ENCODE results near the gene TAAR9. TPM values are rescaled to one million over a fixed set of nuclear protein-coding genes. Genes with fewer than 3 reads are reported as not detected.

Gene TAAR9
- total and polyA plus RNA-seq, 2 donors (not counting 1 experiment from before 2014, with no cell fraction given), result not detected

GRCh38 chr6:132548746-132549463, 10.8 kb downstream of the TAAR9 start:
- H3K4me3 ChIP-seq (ENCODE audit: control extremely low read depth in 1 of 5, extremely low read depth in 1 of 5, insufficient read depth in 1 of 5, low read depth in 2 of 5, low read length in 4 of 5), result no peak overlapping the region
- ChIA-PET POLR2A (no interaction called here), CTCF (no interaction called here)
- H2AFZ ChIP-seq (ENCODE audit: insufficient read depth, low read depth, low read length, poor library complexity, severe bottlenecking), result no peak overlapping the region
- intact Hi-C loops (cut with micrococcal nuclease), result no loop called here
- 91% methylated on average over 4 of the region's 4 CpGs for WGBS (ENCODE audit: insufficient coverage)
- H3K79me2 ChIP-seq (ENCODE audit: control insufficient read depth, insufficient read depth, low read length), result no peaks in the 10 kb centered on the region
- no peak overlapping the region for H3K4me3 Mint-ChIP-seq
- TF ChIP-seq EZH2 (IDR thresholded peaks at IDR 0.05; ENCODE audit: borderline replicate concordance, insufficient read depth, low read depth, low read length, poor library complexity, severe bottlenecking) (no peak), CTCF (IDR thresholded peaks at IDR 0.05) (no peak)
- ATAC-seq (ENCODE audit: low read depth) (no peak), DNase-seq (no peak)
- H3K4me1 Mint-ChIP-seq, result peaks cover 3% of the 10 kb centered on the region
- H3K4me2 ChIP-seq (replicated peaks; ENCODE audit: low read depth, low read length, poor library complexity, severe bottlenecking), result no peak overlapping the region
- peaks cover 0 to 2% of the 10 kb centered on the region in 2 donors for H3K4me1 ChIP-seq (ENCODE audit: control insufficient read depth in 2 of 2, insufficient read depth in 2 of 2, low read length in 2 of 2)
- H3K27me3 ChIP-seq (replicated peaks in 1 of 4; ENCODE audit: control extremely low read depth in 1 of 4, control insufficient read depth in 3 of 4, insufficient read depth in 4 of 4, low read length in 3 of 4), result peaks cover 0 to 3% (median 0%) of the 10 kb centered on the region in 4 experiments
- H3K27ac ChIP-seq (ENCODE audit: low read length in 2 of 2), result no peak overlapping the region
- H3K9ac ChIP-seq (ENCODE audit: low read length), result no peak overlapping the region
- no peaks in the 10 kb centered on the region for H3K9me3 Mint-ChIP-seq (ENCODE audit: insufficient read depth)
- H3K36me3 ChIP-seq (replicated peaks in 1 of 2; ENCODE audit: control extremely low read depth in 1 of 2, control insufficient read depth in 1 of 2, extremely low read depth in 1 of 2, insufficient read depth in 2 of 2, low read length in 1 of 2), result no peaks in the 10 kb centered on the region
- no peaks in the 10 kb centered on the region for H4K20me1 ChIP-seq (ENCODE audit: control insufficient read depth, insufficient read depth, low read length, poor library complexity, severe bottlenecking)
- H3K27me3 Mint-ChIP-seq, result peaks cover 14% of the 10 kb centered on the region
- no peaks in the 10 kb centered on the region for H3K9me3 ChIP-seq (ENCODE audit: control extremely low read depth in 1 of 3, control insufficient read depth in 2 of 3, insufficient read depth in 1 of 3, low read length in 2 of 3)
- H3K27ac Mint-ChIP-seq, result no peak overlapping the region

GRCh38 chr6:132551214-132551613, 13.1 kb downstream of the TAAR9 start:
- Histone ChIP-seq H3K4me2 (replicated peaks; ENCODE audit: low read depth, low read length, poor library complexity, severe bottlenecking) (no peak overlapping the region), H3K4me3 (ENCODE audit: control extremely low read depth in 1 of 5, extremely low read depth in 1 of 5, insufficient read depth in 1 of 5, low read depth in 2 of 5, low read length in 4 of 5) (no peak overlapping the region), H3K27ac (ENCODE audit: low read length in 2 of 2) (no peak overlapping the region), H2AFZ (ENCODE audit: insufficient read depth, low read depth, low read length, poor library complexity, severe bottlenecking) (no peak overlapping the region), H3K9ac (ENCODE audit: low read length) (no peak overlapping the region), H4K20me1 (ENCODE audit: control insufficient read depth, insufficient read depth, low read length, poor library complexity, severe bottlenecking) (no peaks in the 10 kb centered on the region), H3K27me3 (replicated peaks in 1 of 4; ENCODE audit: control extremely low read depth in 1 of 4, control insufficient read depth in 3 of 4, insufficient read depth in 4 of 4, low read length in 3 of 4) (peaks cover 0 to 3% (median 0%) of the 10 kb centered on the region in 4 experiments), H3K79me2 (ENCODE audit: control insufficient read depth, insufficient read depth, low read length) (no peaks in the 10 kb centered on the region), H3K9me3 (ENCODE audit: control extremely low read depth in 1 of 3, control insufficient read depth in 2 of 3, insufficient read depth in 1 of 3, low read length in 2 of 3) (no peaks in the 10 kb centered on the region), H3K36me3 (replicated peaks in 1 of 2; ENCODE audit: control extremely low read depth in 1 of 2, control insufficient read depth in 1 of 2, extremely low read depth in 1 of 2, insufficient read depth in 2 of 2, low read length in 1 of 2) (no peaks in the 10 kb centered on the region), H3K4me1 (ENCODE audit: control insufficient read depth in 2 of 2, insufficient read depth in 2 of 2, low read length in 2 of 2) (peaks cover 0 to 2% of the 10 kb centered on the region in 2 donors)
- no peak for ATAC-seq (ENCODE audit: low read depth)
- Mint-ChIP-seq H3K4me1 (peaks cover 3% of the 10 kb centered on the region), H3K27ac (no peak overlapping the region), H3K4me3 (no peak overlapping the region), H3K9me3 (ENCODE audit: insufficient read depth) (no peaks in the 10 kb centered on the region), H3K27me3 (peaks cover 22% of the 10 kb centered on the region)
- ChIA-PET POLR2A (no interaction called here), CTCF (interaction anchor here (1.0 kb wide), 1 partner anchor 21 kb away, joined by 3 read pairs; no protein-coding TSS in a partner anchor)
- DNase-seq, result no peak
- TF ChIP-seq CTCF (IDR thresholded peaks at IDR 0.05), result no peak
- no peak for TF ChIP-seq EZH2 (IDR thresholded peaks at IDR 0.05; ENCODE audit: borderline replicate concordance, insufficient read depth, low read depth, low read length, poor library complexity, severe bottlenecking)
- intact Hi-C loops (cut with micrococcal nuclease), result no loop called here
- WGBS (ENCODE audit: insufficient coverage), result 90% methylated on average over 4 of the region's 4 CpGs
